ENCODE measurements around the gene GIPR. TPM values are rescaled to one million over a fixed set of nuclear protein-coding genes. Genes with fewer than 3 reads are reported as not detected.

Gene GIPR
- total RNA-seq, 1 donor from 2014 or later, result 4.7 TPM

DNA sequence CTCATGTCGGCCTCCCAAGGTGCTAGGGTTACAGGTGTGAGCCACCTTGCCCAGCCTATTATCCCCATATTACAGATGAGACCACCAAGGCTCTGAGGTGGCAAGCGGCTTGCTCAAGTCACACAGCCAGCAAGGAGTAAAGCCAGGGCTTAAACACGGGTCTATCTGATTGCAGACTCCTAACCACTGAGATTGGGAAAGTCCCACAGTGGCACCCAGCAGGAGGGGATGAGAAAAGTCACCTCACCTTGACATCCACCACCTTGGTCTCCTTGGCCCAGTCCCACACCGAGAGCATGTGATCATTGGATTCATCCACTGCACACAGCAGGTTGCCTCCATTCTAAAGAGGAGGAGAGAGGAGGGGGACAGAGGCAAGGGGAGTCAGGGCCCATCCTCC lies 38.3 kb upstream of the GIPR start:
- Histone ChIP-seq H3K9me3 (replicated peaks) (no peaks in the 10 kb centered on the region), H3K27me3 (ENCODE audit: low read depth) (no peaks in the 10 kb centered on the region), H3K27ac (replicated peaks) (no peak overlapping the region), H3K36me3 (peaks cover 58% of the 10 kb centered on the region), H3K4me1 (peaks cover 9% of the 10 kb centered on the region), H3K4me3 (no peak overlapping the region)
- intact Hi-C loops (cut with micrococcal nuclease), result no loop called here
- TF ChIP-seq, protein P1, sequence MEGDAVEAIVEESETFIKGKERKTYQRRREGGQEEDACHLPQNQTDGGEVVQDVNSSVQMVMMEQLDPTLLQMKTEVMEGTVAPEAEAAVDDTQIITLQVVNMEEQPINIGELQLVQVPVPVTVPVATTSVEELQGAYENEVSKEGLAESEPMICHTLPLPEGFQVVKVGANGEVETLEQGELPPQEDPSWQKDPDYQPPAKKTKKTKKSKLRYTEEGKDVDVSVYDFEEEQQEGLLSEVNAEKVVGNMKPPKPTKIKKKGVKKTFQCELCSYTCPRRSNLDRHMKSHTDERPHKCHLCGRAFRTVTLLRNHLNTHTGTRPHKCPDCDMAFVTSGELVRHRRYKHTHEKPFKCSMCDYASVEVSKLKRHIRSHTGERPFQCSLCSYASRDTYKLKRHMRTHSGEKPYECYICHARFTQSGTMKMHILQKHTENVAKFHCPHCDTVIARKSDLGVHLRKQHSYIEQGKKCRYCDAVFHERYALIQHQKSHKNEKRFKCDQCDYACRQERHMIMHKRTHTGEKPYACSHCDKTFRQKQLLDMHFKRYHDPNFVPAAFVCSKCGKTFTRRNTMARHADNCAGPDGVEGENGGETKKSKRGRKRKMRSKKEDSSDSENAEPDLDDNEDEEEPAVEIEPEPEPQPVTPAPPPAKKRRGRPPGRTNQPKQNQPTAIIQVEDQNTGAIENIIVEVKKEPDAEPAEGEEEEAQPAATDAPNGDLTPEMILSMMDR (IDR thresholded peaks at IDR 0.05; ENCODE audit: borderline replicate concordance), result no peak
- no peak for DNase-seq

DNA sequence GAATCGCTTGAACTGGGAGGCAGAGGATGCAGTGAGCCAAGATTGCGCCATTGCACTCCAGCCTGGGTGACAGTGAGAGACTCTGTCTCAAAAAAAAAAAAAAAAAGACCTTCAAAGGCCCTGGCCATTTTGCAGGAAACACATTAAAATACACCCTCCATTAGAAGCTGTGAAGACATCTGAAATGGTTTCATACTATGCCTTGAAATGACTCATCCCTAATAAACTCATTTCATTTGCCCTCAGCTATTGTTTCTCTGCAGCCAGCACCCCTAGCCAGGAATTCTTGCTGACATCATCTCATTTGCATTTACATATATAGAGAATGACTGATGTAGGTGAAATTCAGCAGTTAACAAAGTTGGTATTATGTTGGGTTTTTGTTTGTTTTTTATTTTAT lies 37.6 kb upstream of the GIPR start:
- DNase-seq, result no peak
- Histone ChIP-seq H3K27ac (replicated peaks) (no peak overlapping the region), H3K4me3 (no peak overlapping the region), H3K27me3 (ENCODE audit: low read depth) (no peaks in the 10 kb centered on the region), H3K9me3 (replicated peaks) (no peaks in the 10 kb centered on the region), H3K4me1 (peaks cover 9% of the 10 kb centered on the region), H3K36me3 (peaks cover 50% of the 10 kb centered on the region)
- TF ChIP-seq, protein P1 (IDR thresholded peaks at IDR 0.05; ENCODE audit: borderline replicate concordance), result no peak
- intact Hi-C loops (cut with micrococcal nuclease), result no loop called here

DNA sequence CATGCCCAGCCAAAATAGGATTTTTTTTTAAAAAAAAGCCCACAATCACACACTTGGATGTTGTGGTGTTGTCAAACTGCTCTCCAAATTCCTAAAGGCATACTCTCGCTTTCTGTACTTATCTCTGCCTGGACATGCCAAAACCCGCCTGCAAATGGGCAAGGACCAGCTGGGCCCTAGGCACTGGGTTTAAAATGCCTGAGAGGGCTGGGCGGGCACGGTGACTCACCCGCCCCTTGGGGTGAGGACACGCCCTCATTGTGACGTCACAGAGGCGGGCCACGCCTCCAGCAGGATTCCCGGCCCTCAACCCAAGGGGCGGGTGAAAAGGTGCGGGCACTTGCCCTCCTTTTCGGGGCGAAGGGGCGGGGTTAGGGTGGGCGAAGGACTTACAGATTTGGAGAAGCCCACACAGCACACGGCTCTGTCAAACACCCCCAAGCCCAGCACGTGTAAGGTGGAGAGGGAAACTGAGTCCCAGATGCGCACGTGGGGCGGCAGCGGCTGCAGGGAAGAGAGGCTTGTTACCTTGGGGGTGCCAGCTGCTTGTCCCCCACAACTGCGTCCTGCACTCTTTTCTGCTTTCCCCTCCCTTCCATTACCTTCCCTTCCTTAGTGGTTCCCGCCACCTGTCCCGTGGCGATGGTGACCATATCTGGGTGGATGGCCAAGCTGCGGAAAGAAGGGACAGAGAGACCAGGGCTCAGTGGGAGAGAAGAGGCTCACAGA lies 35.4 kb upstream of the GIPR start:
- H3K27ac ChIP-seq (replicated peaks), result peak overlapping the region; percentile 31
- H3K27me3 ChIP-seq (ENCODE audit: low read depth), result no peaks in the 10 kb centered on the region
- H3K4me1 ChIP-seq, result peaks cover 15% of the 10 kb centered on the region
- no peaks in the 10 kb centered on the region for H3K9me3 ChIP-seq (replicated peaks)
- no peak overlapping the region for H3K4me3 ChIP-seq
- peak; percentile 70 for DNase-seq
- TF ChIP-seq, protein P1 (IDR thresholded peaks at IDR 0.05; ENCODE audit: borderline replicate concordance), result no peak
- H3K36me3 ChIP-seq, result peaks cover 31% of the 10 kb centered on the region
- intact Hi-C loops (cut with micrococcal nuclease), result no loop called here

DNA sequence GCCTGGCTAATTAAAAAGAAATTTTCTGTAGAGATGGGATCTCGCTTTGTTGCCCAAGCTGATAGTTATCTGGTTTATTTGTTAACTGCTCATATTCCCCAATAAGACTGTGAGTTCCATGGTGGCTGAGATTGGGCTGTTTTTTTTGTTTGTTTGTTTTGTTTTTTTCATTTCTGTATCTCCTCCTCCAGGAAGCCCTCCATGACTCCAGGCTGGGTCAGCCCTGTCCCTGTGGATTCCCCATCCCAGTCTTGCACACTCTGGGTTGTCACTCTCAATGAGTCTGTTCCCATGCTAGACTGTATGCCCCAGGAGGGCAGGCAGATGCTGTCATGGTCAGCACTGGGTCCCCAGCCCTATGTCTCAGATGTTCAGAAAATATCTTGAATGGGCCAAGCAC lies 31.7 kb upstream of the GIPR start:
- TF ChIP-seq, protein P1 (IDR thresholded peaks at IDR 0.05; ENCODE audit: borderline replicate concordance), result no peak
- Histone ChIP-seq H3K27me3 (ENCODE audit: low read depth) (no peaks in the 10 kb centered on the region), H3K4me3 (no peak overlapping the region), H3K36me3 (peaks cover 5% of the 10 kb centered on the region), H3K9me3 (replicated peaks) (no peaks in the 10 kb centered on the region), H3K27ac (replicated peaks) (no peak overlapping the region), H3K4me1 (peaks cover 46% of the 10 kb centered on the region)
- DNase-seq, result no peak
- intact Hi-C loops (cut with micrococcal nuclease), result no loop called here

DNA sequence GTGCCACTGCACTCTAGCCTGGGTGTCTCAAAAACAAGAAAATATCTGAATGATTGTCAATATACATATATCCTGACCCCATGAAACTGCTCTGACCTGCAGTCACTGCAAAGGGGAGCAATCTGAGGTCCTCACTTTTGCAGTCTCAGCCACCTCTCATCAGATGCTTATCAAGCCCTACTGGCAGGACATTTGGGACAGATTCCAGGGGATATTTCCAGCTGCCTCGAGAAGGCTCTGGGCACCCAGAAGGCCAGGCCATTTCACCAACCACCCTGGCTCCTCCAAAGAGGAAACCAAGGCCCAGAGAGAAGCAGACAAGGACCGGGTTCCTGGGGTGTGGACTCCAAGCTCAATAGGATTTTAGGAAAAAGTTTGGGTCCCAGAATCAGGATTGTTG lies 31.1 kb upstream of the GIPR start:
- H3K9me3 ChIP-seq (replicated peaks), result no peaks in the 10 kb centered on the region
- H3K27ac ChIP-seq (replicated peaks), result no peak overlapping the region
- TF ChIP-seq, protein P1 (IDR thresholded peaks at IDR 0.05; ENCODE audit: borderline replicate concordance), result no peak
- H3K4me3 ChIP-seq, result no peak overlapping the region
- no peak for DNase-seq
- H3K36me3 ChIP-seq, result peaks cover 5% of the 10 kb centered on the region
- no peaks in the 10 kb centered on the region for H3K27me3 ChIP-seq (ENCODE audit: low read depth)
- intact Hi-C loops (cut with micrococcal nuclease), result no loop called here
- peaks cover 52% of the 10 kb centered on the region for H3K4me1 ChIP-seq
